Mucosa of stomach (tissue), 1 donor: Measurements from ENCODE around the gene NCAPD2.
"Not testable (repeated sequence)": the region's sequence is repeated elsewhere in the genome, so short reads cannot be mapped to it uniquely, and the experiment has no call there.

ENCODE experiments used
- H3K27me3 ChIP-seq: one replicate; pipeline ENCODE4 v1.7.0; 2013; ENCODE audit warnings: mild to moderate bottlenecking, low read length; ENCODE audit not compliant: control insufficient read depth, insufficient read depth
- H3K36me3 ChIP-seq: one replicate; pipeline ENCODE4 v1.7.0; 2013; ENCODE audit warnings: low read length; ENCODE audit not compliant: control insufficient read depth, insufficient read depth
- H3K4me1 ChIP-seq: one replicate; pipeline ENCODE4 v1.7.0; 2013; ENCODE audit warnings: mild to moderate bottlenecking, low read length; ENCODE audit not compliant: control insufficient read depth, insufficient read depth
- H3K4me3 ChIP-seq: one replicate; pipeline ENCODE4 v1.7.0; 2013; ENCODE audit warnings: low read length
- H3K9ac ChIP-seq: one replicate; pipeline ENCODE4 v1.7.0; 2013; ENCODE audit warnings: mild to moderate bottlenecking, low read length, moderate library complexity
- H3K9me3 ChIP-seq: one replicate; pipeline ENCODE4 v1.7.0; 2013; ENCODE audit warnings: mild to moderate bottlenecking, low read length, moderate library complexity; ENCODE audit not compliant: control insufficient read depth
- donor health status: Pancreatic carcinoma.

NCAPD2 gene

DNA sequence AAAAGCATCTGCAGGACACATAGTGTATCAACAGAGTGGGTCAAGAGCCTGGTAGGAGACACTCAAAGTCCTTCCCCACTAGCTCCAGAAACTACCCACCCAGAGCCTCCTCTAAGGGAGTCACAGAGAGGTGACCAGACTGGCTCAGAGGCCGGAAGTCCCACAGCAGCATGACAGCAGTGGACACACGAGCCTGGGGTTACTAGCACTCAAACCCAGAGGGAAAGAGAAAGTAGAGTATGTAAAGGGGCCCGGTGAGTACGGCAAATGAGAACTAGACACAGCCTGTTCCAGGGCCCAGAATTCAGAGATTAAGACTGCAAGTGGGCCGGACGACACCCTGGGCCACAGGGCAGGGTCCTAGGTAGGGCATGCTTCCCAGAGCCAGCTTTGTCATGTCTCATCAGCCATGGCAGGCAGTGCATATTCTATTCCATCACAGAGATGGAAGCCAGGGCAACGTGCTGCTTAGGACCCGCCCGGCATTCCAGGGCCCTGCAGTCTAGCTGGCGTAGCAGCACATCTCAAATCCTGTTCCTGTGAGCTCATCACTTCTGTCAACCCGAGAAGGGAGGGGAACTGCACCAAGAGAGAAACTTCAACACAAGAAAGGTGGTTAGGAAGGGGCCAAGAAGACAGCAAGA lies 57.7 kb downstream of the NCAPD2 start:
- no peaks in the 10 kb centered on the region for H3K9me3 ChIP-seq
- no peaks in the 10 kb centered on the region for H3K27me3 ChIP-seq
- H3K4me1 ChIP-seq: peaks cover 31% of the 10 kb centered on the region
- H3K9ac ChIP-seq: peak overlapping the region; percentile 18
- H3K4me3 ChIP-seq: no peak overlapping the region
- peaks cover 1% of the 10 kb centered on the region for H3K36me3 ChIP-seq

DNA sequence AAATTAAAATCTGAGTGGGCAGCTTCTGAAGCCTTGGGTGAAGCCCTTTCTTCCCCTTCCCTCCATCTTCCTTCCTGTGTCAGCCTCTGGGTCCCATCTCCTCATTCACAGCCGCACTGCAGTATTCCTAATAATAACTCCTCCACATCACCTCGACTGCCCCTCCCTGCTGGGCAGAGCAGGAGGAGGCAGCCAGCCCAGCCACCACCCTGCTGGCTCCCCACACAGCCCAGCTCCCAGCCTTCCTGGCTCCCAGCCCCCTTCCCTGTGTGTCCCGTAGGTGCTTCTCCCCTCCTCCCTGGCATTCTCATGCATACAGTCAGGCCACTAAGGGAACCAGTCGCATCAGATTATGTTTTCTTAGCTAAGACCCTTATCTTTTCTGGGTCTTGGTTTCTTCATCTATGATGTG lies 58.2 kb downstream of the NCAPD2 start:
- H3K27me3 ChIP-seq: no peaks in the 10 kb centered on the region
- H3K4me1 ChIP-seq: peaks cover 31% of the 10 kb centered on the region
- H3K9ac ChIP-seq: peak overlapping the region; percentile 23
- H3K9me3 ChIP-seq: no peaks in the 10 kb centered on the region
- H3K36me3 ChIP-seq: peaks cover 7% of the 10 kb centered on the region
- no peak overlapping the region for H3K4me3 ChIP-seq

DNA sequence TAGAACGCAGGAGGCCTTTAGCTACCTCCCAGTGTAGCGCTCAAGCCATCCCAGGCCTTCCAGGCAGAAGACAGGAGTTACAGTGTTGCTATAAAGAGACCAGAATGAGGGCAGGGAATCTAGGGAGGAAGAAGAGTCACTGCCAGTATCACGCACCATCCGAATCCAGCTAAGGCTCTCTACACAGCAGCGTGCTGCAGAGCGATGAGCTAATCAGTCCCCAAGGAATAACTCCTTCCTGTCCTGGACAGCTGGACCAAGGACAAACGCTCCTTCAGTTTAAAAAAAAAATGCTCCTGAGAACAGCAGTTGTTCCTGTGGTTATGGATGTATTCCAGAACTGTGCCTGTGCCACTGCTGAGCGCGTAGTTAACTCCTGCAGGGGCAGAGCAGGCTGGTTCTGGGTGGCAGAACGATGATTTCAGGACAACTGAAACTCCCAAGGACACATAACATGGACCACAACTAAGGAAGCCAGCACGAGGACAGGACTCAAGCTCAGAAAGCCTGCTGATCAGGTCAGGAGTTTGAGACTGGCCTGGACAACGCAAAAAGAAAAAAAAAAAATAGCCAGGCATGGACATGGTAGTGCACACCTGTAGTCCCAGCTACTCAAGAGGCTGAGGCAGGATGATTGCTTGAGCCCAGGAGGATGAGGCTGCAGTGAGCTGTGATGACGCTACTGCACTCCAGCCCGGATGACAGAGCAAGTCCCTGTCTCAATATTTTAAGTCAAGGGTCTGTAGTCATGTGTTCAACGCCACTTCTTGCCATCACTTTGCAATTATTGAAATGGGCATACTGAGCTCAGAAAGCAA lies 59.4 kb downstream of the NCAPD2 start:
- Histone ChIP-seq H3K9ac (no peak overlapping the region), H3K4me1 (peaks cover 31% of the 10 kb centered on the region), H3K9me3 (no peaks in the 10 kb centered on the region), H3K4me3 (no peak overlapping the region), H3K27me3 (no peaks in the 10 kb centered on the region), H3K36me3 (peaks cover 8% of the 10 kb centered on the region)

DNA sequence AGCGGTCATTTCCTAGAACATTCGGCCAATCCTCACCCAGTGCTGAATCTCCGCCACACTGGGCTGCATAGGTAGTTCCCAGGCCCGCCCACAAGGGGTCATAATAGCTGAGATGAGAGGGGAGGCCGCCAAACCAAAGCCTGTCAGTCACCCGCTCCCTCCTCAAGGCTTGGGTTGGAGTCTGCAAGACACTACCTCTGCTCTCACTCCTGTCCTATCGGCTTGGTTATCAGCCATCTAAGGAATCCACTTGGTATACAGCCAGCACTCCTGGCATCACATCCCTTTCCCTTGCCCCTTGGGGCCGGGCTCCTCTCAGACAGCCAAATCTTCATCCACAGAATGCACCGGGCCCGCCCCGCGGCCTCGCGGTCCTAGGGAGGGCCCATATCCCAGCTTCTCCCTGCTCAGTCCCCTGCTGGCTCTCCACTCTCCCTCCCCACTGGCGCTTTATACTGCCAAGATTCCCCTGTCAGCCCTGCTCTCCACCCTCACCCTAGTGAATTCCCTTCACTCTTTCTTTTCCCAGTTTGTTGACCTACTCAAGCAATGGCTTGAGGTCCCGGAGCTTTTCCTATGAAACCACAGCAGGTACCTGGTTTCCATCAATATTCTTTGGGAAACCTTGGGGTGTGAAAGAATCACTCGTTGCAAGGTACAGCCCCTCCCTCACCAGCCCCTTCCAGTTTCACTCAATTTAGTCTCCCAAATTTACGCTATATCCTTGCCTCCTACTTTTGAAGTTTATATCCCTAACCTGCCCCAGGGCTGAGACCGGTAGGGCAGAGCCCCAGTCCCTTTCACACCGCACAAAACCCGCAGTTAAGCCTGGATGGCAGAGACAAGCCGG lies 60.5 kb downstream of the NCAPD2 start:
- no peak overlapping the region for H3K9ac ChIP-seq
- H3K4me3 ChIP-seq: no peak overlapping the region
- peaks cover 31% of the 10 kb centered on the region for H3K4me1 ChIP-seq
- no peaks in the 10 kb centered on the region for H3K9me3 ChIP-seq
- peaks cover 8% of the 10 kb centered on the region for H3K36me3 ChIP-seq
- H3K27me3 ChIP-seq: no peaks in the 10 kb centered on the region

DNA sequence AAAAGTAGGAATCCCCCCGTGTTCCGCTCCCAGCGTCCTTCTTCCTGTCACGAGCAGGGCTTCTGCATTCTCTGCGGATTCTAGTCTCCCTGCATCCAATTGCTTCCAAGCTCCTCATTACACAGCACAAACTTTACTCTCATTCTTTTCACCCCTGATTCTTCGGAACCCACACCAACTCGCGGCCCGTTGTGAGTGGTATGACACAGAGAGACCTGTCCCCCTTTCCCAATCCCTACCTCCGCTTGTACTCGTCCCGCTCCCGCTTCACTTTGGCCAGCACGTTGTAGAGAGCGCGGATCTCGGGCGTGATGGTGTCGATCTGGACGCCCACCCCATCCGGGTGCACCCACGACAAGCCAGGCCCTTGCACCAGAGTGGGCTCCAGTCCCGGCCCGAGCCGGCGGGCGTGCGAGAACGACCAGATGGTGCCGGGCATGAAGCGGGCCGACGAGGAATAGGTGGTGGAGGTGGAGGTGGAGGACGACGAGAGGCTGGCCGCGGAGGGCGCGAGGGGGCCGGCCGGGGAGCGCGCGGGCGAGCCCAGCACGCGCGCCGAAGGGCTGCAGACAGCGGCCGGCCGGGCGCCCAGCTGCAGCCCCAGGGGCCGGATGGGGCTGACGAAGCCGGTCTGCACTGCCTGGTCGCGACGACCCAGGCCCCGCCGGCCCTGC lies 61.3 kb downstream of the NCAPD2 start:
- Histone ChIP-seq H3K36me3 (peaks cover 16% of the 10 kb centered on the region), H3K27me3 (no peaks in the 10 kb centered on the region), H3K4me1 (peaks cover 31% of the 10 kb centered on the region), H3K4me3 (no peak overlapping the region), H3K9me3 (no peaks in the 10 kb centered on the region), H3K9ac (no peak overlapping the region)

DNA sequence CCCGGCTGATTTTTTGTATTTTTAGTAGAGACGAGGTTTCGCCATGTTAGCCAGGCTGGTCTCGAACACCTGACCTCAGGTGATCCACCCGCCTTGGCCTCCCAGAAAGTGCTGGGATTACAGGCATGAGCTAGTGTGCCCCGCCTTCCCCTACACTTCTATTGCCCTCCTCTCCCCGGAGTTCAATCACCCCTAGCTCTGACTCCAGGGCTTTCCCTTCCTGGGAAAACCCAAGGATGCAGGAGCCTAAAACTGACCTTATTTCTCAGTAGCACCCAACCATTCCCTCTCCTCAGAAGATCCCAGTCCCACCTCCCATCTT lies 62.6 kb downstream of the NCAPD2 start:
- not testable (repeated sequence) for H3K4me3 ChIP-seq, H3K9ac ChIP-seq, H3K9me3 ChIP-seq, H3K27me3 ChIP-seq
- Histone ChIP-seq H3K4me1 (peaks cover 20% of the 10 kb centered on the region), H3K36me3 (peaks cover 28% of the 10 kb centered on the region)

DNA sequence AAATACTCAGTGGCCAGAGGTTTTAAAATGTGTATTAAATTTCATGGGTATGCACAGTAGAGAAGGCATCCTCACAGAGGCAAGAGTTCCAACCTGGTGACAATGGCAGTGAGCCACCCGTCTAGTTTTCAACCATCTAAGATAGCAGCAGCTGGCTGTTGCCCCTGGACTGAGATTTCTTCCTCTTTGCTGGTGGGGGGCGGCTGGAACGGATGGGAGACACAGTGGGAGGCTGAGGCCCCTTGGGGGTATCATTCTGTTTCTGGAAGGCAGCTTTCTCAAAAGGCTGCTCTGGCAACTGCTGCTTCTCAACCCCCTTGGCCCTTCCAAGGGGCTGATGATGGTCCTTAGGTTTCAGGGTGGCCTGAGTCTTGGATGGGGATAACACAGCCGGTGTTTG lies 63.0 kb downstream of the NCAPD2 start:
- H3K27me3 ChIP-seq: no peaks in the 10 kb centered on the region
- no peaks in the 10 kb centered on the region for H3K9me3 ChIP-seq
- no peak overlapping the region for H3K4me3 ChIP-seq
- no peak overlapping the region for H3K9ac ChIP-seq
- peaks cover 17% of the 10 kb centered on the region for H3K4me1 ChIP-seq
- peaks cover 31% of the 10 kb centered on the region for H3K36me3 ChIP-seq

DNA sequence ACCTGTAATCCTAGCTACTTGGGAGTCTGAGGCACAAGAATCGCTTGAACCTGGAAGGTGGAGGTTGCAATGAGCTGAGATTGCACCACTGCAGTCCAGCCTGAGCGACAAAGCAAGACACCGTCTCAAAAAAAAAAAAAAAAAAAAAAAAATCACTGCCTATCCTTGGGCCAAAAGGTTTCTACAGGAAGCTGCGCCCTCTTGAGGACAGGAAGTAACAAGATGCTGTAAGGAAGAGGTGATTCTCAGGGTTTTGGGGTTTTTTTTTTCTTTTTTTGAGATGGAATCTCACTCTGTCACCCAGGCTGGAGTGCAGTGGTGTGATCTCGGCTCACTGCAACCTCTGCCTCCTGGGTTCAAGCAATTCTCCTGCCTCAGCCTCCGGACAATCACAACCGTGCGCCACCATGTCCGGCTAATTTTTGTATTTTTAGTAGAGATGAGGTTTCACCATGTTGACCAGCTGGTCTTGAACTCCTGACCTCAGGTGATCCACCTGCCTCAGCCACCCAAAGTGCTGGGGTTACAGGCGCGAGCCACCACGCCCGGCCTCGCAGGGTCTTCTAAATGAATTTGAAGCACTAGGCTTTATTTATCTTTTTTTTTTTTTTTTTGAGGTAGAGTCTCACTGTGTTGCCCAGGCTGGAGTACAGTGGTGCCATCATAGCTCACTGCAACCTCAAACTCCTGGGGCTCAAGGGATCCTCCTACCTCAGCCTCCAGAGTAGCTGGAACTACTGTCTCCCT lies 64.3 kb downstream of the NCAPD2 start:
- not testable (repeated sequence) for H3K27me3 ChIP-seq, H3K9ac ChIP-seq, H3K9me3 ChIP-seq, H3K4me1 ChIP-seq, H3K4me3 ChIP-seq
- H3K36me3 ChIP-seq: peaks cover 37% of the 10 kb centered on the region

DNA sequence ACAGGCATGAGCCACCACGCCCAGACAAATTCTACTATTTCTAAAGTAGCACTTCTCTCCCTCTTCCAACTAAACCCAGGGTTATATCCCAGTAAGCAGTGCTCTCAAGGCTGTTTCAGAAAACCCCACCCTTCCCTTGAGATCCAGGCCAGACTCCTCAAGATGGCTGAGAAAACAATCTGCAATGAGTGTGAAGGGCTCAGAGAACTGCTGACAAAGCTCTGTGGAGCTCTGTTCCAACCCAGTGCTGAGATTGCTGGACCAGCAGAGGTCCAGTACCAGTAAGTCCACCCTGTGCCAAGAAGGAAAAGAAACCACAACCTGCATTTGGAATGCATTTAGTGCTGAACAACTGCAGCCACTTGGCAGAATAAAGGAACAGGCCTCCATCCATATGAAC lies 65.6 kb downstream of the NCAPD2 start:
- Histone ChIP-seq H3K9me3 (no peaks in the 10 kb centered on the region), H3K27me3 (no peaks in the 10 kb centered on the region), H3K4me3 (no peak overlapping the region), H3K9ac (no peak overlapping the region), H3K36me3 (peaks cover 39% of the 10 kb centered on the region), H3K4me1 (no peaks in the 10 kb centered on the region)

DNA sequence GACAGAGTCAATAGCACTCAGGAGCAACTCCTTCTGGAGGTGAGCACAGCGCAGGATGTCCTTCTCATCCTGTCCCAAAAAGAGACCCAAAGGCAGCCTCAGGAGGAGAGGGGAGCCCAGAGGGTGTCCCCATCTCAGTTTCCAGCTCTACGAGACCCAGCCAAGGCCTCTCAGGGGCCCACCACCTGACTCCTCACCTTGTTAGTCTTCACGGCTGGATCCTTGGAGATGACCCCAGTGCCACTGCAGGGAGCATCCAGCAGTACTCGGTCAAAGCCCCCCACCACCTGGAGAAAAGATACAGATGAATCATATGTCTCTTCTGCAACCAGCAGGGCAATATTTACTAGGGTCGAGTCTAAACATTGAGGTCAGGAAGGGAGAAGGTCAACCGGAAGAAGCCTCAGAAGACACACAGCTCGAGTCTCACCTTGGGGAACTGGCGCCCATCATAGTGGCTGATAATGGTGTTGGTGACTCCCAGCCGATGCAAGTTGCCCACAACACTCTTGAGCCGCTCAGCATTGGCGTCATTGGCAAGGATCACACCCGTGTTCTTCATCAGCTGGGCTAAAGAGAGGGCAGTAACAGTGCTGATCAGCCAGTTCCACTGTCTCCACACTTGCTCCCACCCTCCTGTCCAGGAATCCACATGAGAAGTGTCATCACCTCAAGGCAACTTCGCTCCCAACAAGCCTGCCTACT lies 66.8 kb downstream of the NCAPD2 start:
- no peak overlapping the region for H3K4me3 ChIP-seq
- no peaks in the 10 kb centered on the region for H3K4me1 ChIP-seq
- H3K36me3 ChIP-seq: peaks cover 39% of the 10 kb centered on the region
- no peaks in the 10 kb centered on the region for H3K9me3 ChIP-seq
- no peak overlapping the region for H3K9ac ChIP-seq
- H3K27me3 ChIP-seq: no peaks in the 10 kb centered on the region

DNA sequence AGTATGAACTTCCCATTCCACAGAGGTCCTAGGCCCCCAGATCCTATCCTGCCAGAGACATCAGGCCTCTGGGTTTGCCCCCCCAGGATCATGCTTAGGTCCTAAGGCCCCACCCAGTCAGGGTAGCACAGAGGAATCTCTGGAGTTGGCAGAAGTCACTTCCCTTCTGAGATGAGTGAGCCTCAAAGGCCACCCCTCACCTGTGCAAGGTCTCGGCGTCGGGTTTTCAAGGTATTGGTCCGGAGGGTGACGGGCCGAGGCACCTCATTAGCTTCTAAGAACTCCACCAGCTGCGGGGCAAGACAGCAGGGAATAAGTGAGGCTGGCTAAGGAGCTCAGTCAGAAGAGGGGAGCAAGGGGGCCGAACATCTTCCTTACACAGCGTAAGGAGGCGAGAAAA lies 69.0 kb downstream of the NCAPD2 start:
- H3K9ac ChIP-seq: no peak overlapping the region
- H3K4me3 ChIP-seq: no peak overlapping the region
- H3K9me3 ChIP-seq: no peaks in the 10 kb centered on the region
- H3K27me3 ChIP-seq: no peaks in the 10 kb centered on the region
- peaks cover 7% of the 10 kb centered on the region for H3K4me1 ChIP-seq
- H3K36me3 ChIP-seq: peaks cover 35% of the 10 kb centered on the region
